Muscle of leg (tissue), 16 donors: ENCODE results near the gene KBTBD2. TPM values are rescaled to one million over a fixed set of nuclear protein-coding genes. Genes with fewer than 3 reads are reported as not detected.
A peak's percentile ranks its signal among the peaks of the same experiment; 100 is the strongest.

Experiments
- DNase-seq: peaks from one replicate; pipeline ENCODE4 v3.0.0; 2013
- H3K27ac ChIP-seq: one replicate; pipeline ENCODE4 v1.5.1; 2013; ENCODE audit warnings: mild to moderate bottlenecking, low read length, control low read depth
- H3K27me3 ChIP-seq: one replicate; pipeline ENCODE4 v1.6.1; 2013; ENCODE audit warnings: low read length; ENCODE audit not compliant: control insufficient read depth, insufficient read depth
- H3K36me3 ChIP-seq: one replicate; pipeline ENCODE4 v1.6.1; 2013; ENCODE audit warnings: low read length; ENCODE audit not compliant: control insufficient read depth, insufficient read depth
- H3K4me1 ChIP-seq: one replicate; pipeline ENCODE4 v1.6.1; 2013; ENCODE audit warnings: low read length; ENCODE audit not compliant: control insufficient read depth, insufficient read depth
- H3K4me3 ChIP-seq: one replicate; pipeline ENCODE4 v1.5.1; 2013; ENCODE audit warnings: low read length, control low read depth
- H3K9me3 ChIP-seq: replicated peaks from 2 replicates; pipeline ENCODE4 v1.6.1; 2013; ENCODE audit warnings: low read depth, low read length; ENCODE audit not compliant: control insufficient read depth
- WGBS: methylation state at CpG from one replicate; pipeline ENCODE4 v1.1.5; 2013; ENCODE audit warnings: missing lambda C conversion rate; ENCODE audit not compliant: insufficient coverage; 5-methylcytosine and 5-hydroxymethylcytosine counted together
- long read RNA-seq, 11 donors: transcript quantifications; one replicate each; lab custom pipeline, GENCODE V29; 2026
- polyA plus RNA-seq, 8 donors: library from polyadenylated mRNA; unstranded; fragments of 120-200 nt; gene quantifications; one replicate each; pipeline versions ENCODE4 v1.2.1 to v1.2.3, GENCODE V29; 2013; ENCODE audit warnings: inconsistent platforms in 1 of 8, low replicate concordance in 1 of 8; ENCODE audit not compliant: insufficient read length in 8 of 8, insufficient read depth in 1 of 8
- total RNA-seq: library from RNA; stranded (reverse); fragments of 120-200 nt; gene quantifications from one replicate; pipeline ENCODE4 v1.2.4, GENCODE V29; 2013

Gene KBTBD2
- total RNA-seq (35.9 TPM), polyA plus RNA-seq (10 to 100 TPM; 32.2 to 39.8 (median 34.8) TPM)
- long read RNA-seq, donor 1, transcript KBTBD2-201 (4 exons, 3,745 nt) = major isoform, 5 of 5 reads
- long read RNA-seq, donor 1, partial matches to known transcripts = 0 of 5 reads
- long read RNA-seq, donor 1, other reads (novel, unspliced or antisense) = 0 of 5 reads
- long read RNA-seq, donor 2, partial matches to known transcripts = 0 of 1 reads
- long read RNA-seq, donor 2, other reads (novel, unspliced or antisense) = 0 of 1 reads
- long read RNA-seq, donor 3, transcript KBTBD2-201 (4 exons, 3,745 nt) = major isoform, 12 of 13 reads
- long read RNA-seq, donor 3, partial matches to known transcripts = 0 of 13 reads
- long read RNA-seq, donor 3, other reads (novel, unspliced or antisense) = 0 of 13 reads
- long read RNA-seq, donor 4, transcript KBTBD2-201 (4 exons, 3,745 nt) = major isoform, 10 of 10 reads
- long read RNA-seq, donor 4, partial matches to known transcripts = 0 of 10 reads
- long read RNA-seq, donor 4, other reads (novel, unspliced or antisense) = 0 of 10 reads
- long read RNA-seq, donor 5, transcript KBTBD2-201 (4 exons, 3,745 nt) = major isoform, 15 of 16 reads
- long read RNA-seq, donor 5, partial matches to known transcripts = 0 of 16 reads
- long read RNA-seq, donor 5, other reads (novel, unspliced or antisense) = 0 of 16 reads
- long read RNA-seq, donor 6, transcript KBTBD2-201 (4 exons, 3,745 nt) = major isoform, 12 of 12 reads
- long read RNA-seq, donor 6, partial matches to known transcripts = 0 of 12 reads
- long read RNA-seq, donor 6, other reads (novel, unspliced or antisense) = 0 of 12 reads
- long read RNA-seq, donor 7, transcript KBTBD2-201 (4 exons, 3,745 nt) = major isoform, 10 of 30 reads
- long read RNA-seq, donor 7, partial matches to known transcripts = 19 of 30 reads
- long read RNA-seq, donor 7, other reads (novel, unspliced or antisense) = 0 of 30 reads
- long read RNA-seq, donor 8, transcript KBTBD2-201 (4 exons, 3,745 nt) = major isoform, 6 of 6 reads
- long read RNA-seq, donor 8, partial matches to known transcripts = 0 of 6 reads
- long read RNA-seq, donor 8, other reads (novel, unspliced or antisense) = 0 of 6 reads
- long read RNA-seq, donor 9, partial matches to known transcripts = 0 of 3 reads
- long read RNA-seq, donor 9, other reads (novel, unspliced or antisense) = 0 of 3 reads
- long read RNA-seq, donor 10, transcript KBTBD2-201 (4 exons, 3,745 nt) = major isoform, 9 of 9 reads
- long read RNA-seq, donor 10, partial matches to known transcripts = 0 of 9 reads
- long read RNA-seq, donor 10, other reads (novel, unspliced or antisense) = 0 of 9 reads
- long read RNA-seq, donor 11, partial matches to known transcripts = 0 of 3 reads
- long read RNA-seq, donor 11, other reads (novel, unspliced or antisense) = 0 of 3 reads

GRCh38 chr7:32891043-32891799, at the start of gene KBTBD2:
KBTBD2 (minus strand) TSS chr7:32891760; CDS start chr7:32879604, 12,156 bp downstream.
- Histone ChIP-seq H3K9me3 (no peaks in the 10 kb centered on the region), H3K4me3 (peak within 1 kb of the TSS; percentile 64), H3K27ac (peak within 1 kb of the TSS; percentile 99), H3K4me1 (peaks cover 20% of the 10 kb centered on the region), H3K36me3 (no peaks in the 10 kb centered on the region), H3K27me3 (no peaks in the 10 kb centered on the region)
- WGBS = under 1% methylated on average over 102 of the region's 104 CpGs
- peak; percentile 93 for DNase-seq

GRCh38 chr7:32941181-32941580, 49.6 kb upstream of the KBTBD2 start:
- WGBS = no CpG with 5 or more reads among the region's 5 CpGs
- Histone ChIP-seq H3K4me3 (peak overlapping the region; percentile 77), H3K27ac (peak overlapping the region; percentile 95), H3K27me3 (no peaks in the 10 kb centered on the region), H3K4me1 (peaks cover 22% of the 10 kb centered on the region), H3K9me3 (peaks cover 8% of the 10 kb centered on the region), H3K36me3 (peaks cover 10% of the 10 kb centered on the region)
- no peak for DNase-seq

GRCh38 chr7:32937344-32938174, 46.0 kb upstream of the KBTBD2 start:
- H3K4me3 ChIP-seq = no peak overlapping the region
- peaks cover 20% of the 10 kb centered on the region for H3K4me1 ChIP-seq
- H3K9me3 ChIP-seq = no peaks in the 10 kb centered on the region
- H3K27me3 ChIP-seq = no peaks in the 10 kb centered on the region
- 48% methylated on average over 7 of the region's 10 CpGs for WGBS
- H3K27ac ChIP-seq = no peak overlapping the region
- peak; percentile 58 for DNase-seq
- peaks cover 17% of the 10 kb centered on the region for H3K36me3 ChIP-seq

- H3K4me1 ChIP-seq = peaks cover 19% of the 10 kb centered on the region
- no peak for DNase-seq
- H3K27me3 ChIP-seq = no peaks in the 10 kb centered on the region
- H3K27ac ChIP-seq = no peak overlapping the region
- no peaks in the 10 kb centered on the region for H3K9me3 ChIP-seq
- H3K4me3 ChIP-seq = no peak overlapping the region
- 82% methylated on average over 2 of the region's 3 CpGs for WGBS
- peaks cover 20% of the 10 kb centered on the region for H3K36me3 ChIP-seq
Measured at GRCh38 chr7:32936689-32937088, 45.1 kb upstream of the KBTBD2 start.

GRCh38 chr7:32935558-32935957, 44.0 kb upstream of the KBTBD2 start:
- Histone ChIP-seq H3K27ac (no peak overlapping the region), H3K36me3 (peaks cover 27% of the 10 kb centered on the region), H3K9me3 (no peaks in the 10 kb centered on the region), H3K4me1 (peaks cover 17% of the 10 kb centered on the region), H3K4me3 (no peak overlapping the region), H3K27me3 (no peaks in the 10 kb centered on the region)
- no CpG with 5 or more reads among the region's 1 CpG for WGBS
- DNase-seq = no peak

- 80% methylated on average over 2 of the region's 7 CpGs for WGBS
- no peak overlapping the region for H3K27ac ChIP-seq
- no peak for DNase-seq
- H3K36me3 ChIP-seq = peaks cover 39% of the 10 kb centered on the region
- no peak overlapping the region for H3K4me3 ChIP-seq
- H3K27me3 ChIP-seq = no peaks in the 10 kb centered on the region
- H3K4me1 ChIP-seq = no peaks in the 10 kb centered on the region
- H3K9me3 ChIP-seq = no peaks in the 10 kb centered on the region
Measured at GRCh38 chr7:32930378-32930777, 38.8 kb upstream of the KBTBD2 start.

- Histone ChIP-seq H3K27me3 (no peaks in the 10 kb centered on the region), H3K27ac (no peak overlapping the region), H3K4me3 (no peak overlapping the region), H3K9me3 (no peaks in the 10 kb centered on the region), H3K4me1 (no peaks in the 10 kb centered on the region), H3K36me3 (peaks cover 39% of the 10 kb centered on the region)
- WGBS = 70% methylated on average over 13 of the region's 13 CpGs
- DNase-seq = no peak
Measured at GRCh38 chr7:32929430-32930143, 38.0 kb upstream of the KBTBD2 start.

GRCh38 chr7:32928785-32929298, 37.3 kb upstream of the KBTBD2 start:
- H3K36me3 ChIP-seq = peaks cover 40% of the 10 kb centered on the region
- H3K4me3 ChIP-seq = no peak overlapping the region
- H3K27ac ChIP-seq = no peak overlapping the region
- H3K9me3 ChIP-seq = no peaks in the 10 kb centered on the region
- no peak for DNase-seq
- no peaks in the 10 kb centered on the region for H3K4me1 ChIP-seq
- no peaks in the 10 kb centered on the region for H3K27me3 ChIP-seq
- no CpG with 5 or more reads among the region's 2 CpGs for WGBS
